C4-2B (cell line): Measurements from ENCODE around the gene KRTAP12-3.

Source experiments
- H3K27ac ChIP-seq: fragments of 450-650 bp; 2 replicates; pipeline ENCODE4 v1.5.1; 2017
- CTCF ChIP-seq: fragments of 450-650 bp; conservative IDR thresholded peaks from 2 replicates; pipeline ENCODE4 v1.5.1; 2017; ENCODE audit warnings: mild to moderate bottlenecking
- ZFX ChIP-seq: fragments of 450-650 bp; IDR thresholded peaks from 2 replicates; pipeline ENCODE4 v1.6.1; 2017

The KRTAP12-3 gene

GRCh38 chr21:44670642-44671432 lies 13.1 kb downstream of the KRTAP12-3 start:
- TF ChIP-seq CTCF (no peak), ZFX (no peak)
- no peak overlapping the region for H3K27ac ChIP-seq

GRCh38 chr21:44671911-44672310 lies 14.2 kb downstream of the KRTAP12-3 start:
- TF ChIP-seq CTCF (no peak), ZFX (no peak)
- no peak overlapping the region for H3K27ac ChIP-seq

GRCh38 chr21:44677881-44678280 lies 20.1 kb downstream of the KRTAP12-3 start:
- no peak overlapping the region for H3K27ac ChIP-seq
- TF ChIP-seq CTCF (no peak), ZFX (no peak)

- H3K27ac ChIP-seq, result no peak overlapping the region
- TF ChIP-seq CTCF (no peak), ZFX (no peak)
Measured at GRCh38 chr21:44681152-44681551, 23.4 kb downstream of the KRTAP12-3 start.

- no peak within 1 kb of the TSS for H3K27ac ChIP-seq
- TF ChIP-seq ZFX (no peak), CTCF (no peak)
Measured at GRCh38 chr21:44681861-44682579, 24.3 kb downstream of the KRTAP12-3 start, which contains the start of gene KRTAP12-1. KRTAP12-1 (minus strand) TSS chr21:44682163; CDS start chr21:44682123, 40 bp downstream.

- no peak overlapping the region for H3K27ac ChIP-seq
- TF ChIP-seq CTCF (no peak), ZFX (no peak)
Measured at GRCh38 chr21:44682580-44683151, 24.9 kb downstream of the KRTAP12-3 start.

GRCh38 chr21:44684077-44684476 lies 26.3 kb downstream of the KRTAP12-3 start:
- no peak overlapping the region for H3K27ac ChIP-seq
- TF ChIP-seq CTCF (no peak), ZFX (no peak)
